Activated B cell treated with CpG ODN at 0.5 μM for 24 hours (primary cell): ENCODE data around the gene EBF4. TPM values are rescaled to one million over a fixed set of nuclear protein-coding genes. Genes with fewer than 3 reads are reported as not detected.
A peak's percentile ranks its signal among the peaks of the same experiment; 100 is the strongest.

ENCODE experiments used
- ATAC-seq: fragments of 200-7000 bp; cut with Tn5 transposase; one replicate; pipeline ENCODE4 v1.10.0; 2021; ENCODE audit warnings: low read depth, mild to moderate bottlenecking, moderate library complexity
- CTCF ChIA-PET: fragments of 350-600 bp; sonication (Branson Sonifier 250); formaldehyde crosslinking; loops from one replicate; lab custom pipeline; 2021; ENCODE audit warnings: antibody characterized with exemption; lab: Charles Lee
- POLR2A ChIA-PET: fragments of 350-600 bp; sonication (Branson Sonifier 250); formaldehyde crosslinking; loops from one replicate; lab custom pipeline; 2021; ENCODE audit warnings: antibody characterized with exemption; lab: Charles Lee
- DNase-seq: peaks from one replicate; pipeline ENCODE4 v3.0.0; 2022
- H3K27ac Mint-ChIP-seq: one replicate; pipeline ENCODE4 v1.8.0; 2020; ENCODE audit warnings: mixed read lengths
- H3K27me3 Mint-ChIP-seq: one replicate; pipeline ENCODE4 v1.8.0; 2021; ENCODE audit warnings: mixed read lengths
- H3K36me3 Mint-ChIP-seq: one replicate; pipeline ENCODE4 v1.8.0; 2021; ENCODE audit warnings: low read depth, mixed read lengths
- H3K4me1 Mint-ChIP-seq: one replicate; pipeline ENCODE4 v1.8.0; 2021; ENCODE audit warnings: mixed read lengths
- H3K4me3 Mint-ChIP-seq: one replicate; pipeline ENCODE4 v1.8.0; 2020; ENCODE audit warnings: mild to moderate bottlenecking, mixed read lengths
- H3K9me3 Mint-ChIP-seq: one replicate; pipeline ENCODE4 v1.8.0; 2020; ENCODE audit warnings: mixed read lengths
- intact Hi-C: fragments of 100-400 bp; cut with micrococcal nuclease; formaldehyde crosslinking; loops from one replicate; pipeline ENCODE4 v1.15.1; 2024
- total RNA-seq: library from RNA; stranded (reverse); gene quantifications from 2 replicates; pipeline ENCODE4 v1.2.3, GENCODE V29; 2022
- TF ChIP-seq, protein P1 (sequence below): fragments of 200-600 bp; IDR thresholded peaks from one replicate; pipeline ENCODE4 v1.8.0; 2022; ENCODE audit warnings: antibody characterized with exemption, mild to moderate bottlenecking

EBF4 gene
- total RNA-seq, 1 donor from 2014 or later: 2.4 TPM

GRCh38 chr20:2750491-2751251, 58.1 kb downstream of the EBF4 start:
- Mint-ChIP-seq H3K27ac (no peak overlapping the region), H3K4me1 (peaks cover 32% of the 10 kb centered on the region), H3K36me3 (no peaks in the 10 kb centered on the region), H3K4me3 (peak overlapping the region; percentile 73), H3K9me3 (no peaks in the 10 kb centered on the region), H3K27me3 (peaks cover 34% of the 10 kb centered on the region)
- ChIA-PET POLR2A (no interaction called here), CTCF (no interaction called here)
- TF ChIP-seq, protein P1, sequence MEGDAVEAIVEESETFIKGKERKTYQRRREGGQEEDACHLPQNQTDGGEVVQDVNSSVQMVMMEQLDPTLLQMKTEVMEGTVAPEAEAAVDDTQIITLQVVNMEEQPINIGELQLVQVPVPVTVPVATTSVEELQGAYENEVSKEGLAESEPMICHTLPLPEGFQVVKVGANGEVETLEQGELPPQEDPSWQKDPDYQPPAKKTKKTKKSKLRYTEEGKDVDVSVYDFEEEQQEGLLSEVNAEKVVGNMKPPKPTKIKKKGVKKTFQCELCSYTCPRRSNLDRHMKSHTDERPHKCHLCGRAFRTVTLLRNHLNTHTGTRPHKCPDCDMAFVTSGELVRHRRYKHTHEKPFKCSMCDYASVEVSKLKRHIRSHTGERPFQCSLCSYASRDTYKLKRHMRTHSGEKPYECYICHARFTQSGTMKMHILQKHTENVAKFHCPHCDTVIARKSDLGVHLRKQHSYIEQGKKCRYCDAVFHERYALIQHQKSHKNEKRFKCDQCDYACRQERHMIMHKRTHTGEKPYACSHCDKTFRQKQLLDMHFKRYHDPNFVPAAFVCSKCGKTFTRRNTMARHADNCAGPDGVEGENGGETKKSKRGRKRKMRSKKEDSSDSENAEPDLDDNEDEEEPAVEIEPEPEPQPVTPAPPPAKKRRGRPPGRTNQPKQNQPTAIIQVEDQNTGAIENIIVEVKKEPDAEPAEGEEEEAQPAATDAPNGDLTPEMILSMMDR: no peak
- ATAC-seq (no peak), DNase-seq (no peak)
- intact Hi-C loops: no loop called here

GRCh38 chr20:2751347-2751877, 58.8 kb downstream of the EBF4 start:
- intact Hi-C loops: no loop called here
- POLR2A ChIA-PET: no interaction called here
- DNase-seq: no peak
- TF ChIP-seq, protein P1: no peak
- Mint-ChIP-seq H3K4me1 (peaks cover 32% of the 10 kb centered on the region), H3K27me3 (peaks cover 42% of the 10 kb centered on the region), H3K9me3 (no peaks in the 10 kb centered on the region), H3K27ac (no peak overlapping the region), H3K36me3 (no peaks in the 10 kb centered on the region), H3K4me3 (peak overlapping the region; percentile 73)
- CTCF ChIA-PET: interaction anchor here (2.4 kb wide), 1 partner anchor 10 kb away, joined by 6 read pairs; no protein-coding TSS in a partner anchor
- ATAC-seq: no peak

- POLR2A ChIA-PET: no interaction called here
- intact Hi-C loops: loop anchor here (2.0 kb wide), 1 partner anchor 49 kb away; the partner anchor contains the start of gene CPXM1
- H3K27me3 Mint-ChIP-seq: peaks cover 48% of the 10 kb centered on the region
Observed at GRCh38 chr20:2751878-2752566, 59.4 kb downstream of the EBF4 start.

DNA sequence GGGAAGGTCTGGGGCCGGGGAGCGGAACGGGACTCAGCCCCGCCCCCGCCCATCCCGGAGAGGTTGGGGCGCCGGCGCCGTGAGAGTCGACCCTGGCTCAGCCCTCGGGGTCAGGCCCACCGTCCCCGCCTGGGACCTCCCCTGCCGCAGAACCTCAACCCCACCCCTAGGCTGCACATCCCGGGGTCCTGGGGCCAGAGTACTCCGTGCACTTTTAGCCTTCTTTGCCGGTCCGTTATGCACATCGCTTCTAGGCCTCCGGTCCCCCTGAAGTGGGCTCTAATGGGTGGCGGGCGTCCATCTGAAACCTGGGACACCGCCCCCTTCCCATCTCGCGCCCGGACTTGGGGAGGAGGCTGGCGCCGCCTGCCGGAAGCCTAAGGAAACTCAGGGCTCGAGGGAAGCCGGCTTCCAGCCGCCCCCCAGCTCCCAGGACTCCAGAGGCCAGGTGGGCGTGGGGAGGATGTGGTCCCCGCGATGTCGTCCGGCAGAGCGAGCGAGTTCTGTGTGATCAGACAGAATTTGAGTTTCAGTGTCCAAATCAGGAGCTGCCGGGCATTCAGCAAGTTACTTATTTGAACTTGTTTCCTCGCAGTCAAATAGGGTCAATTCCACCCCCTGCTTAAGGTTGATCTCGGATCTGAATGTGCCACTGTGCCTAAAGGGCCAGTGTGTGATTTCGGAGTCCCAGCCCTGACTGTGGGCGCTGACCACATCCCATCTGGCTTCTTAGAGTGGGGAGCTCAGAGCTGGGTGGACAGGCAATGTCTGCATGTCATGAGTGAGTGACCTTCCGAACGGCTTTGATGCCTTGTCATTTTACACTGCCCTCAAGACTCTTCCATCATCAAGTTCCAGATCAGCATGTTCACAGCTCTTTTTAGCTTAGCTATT, 60.2 kb downstream of the EBF4 start:
- Mint-ChIP-seq H3K9me3 (no peaks in the 10 kb centered on the region), H3K27ac (no peak overlapping the region), H3K4me1 (peaks cover 32% of the 10 kb centered on the region), H3K36me3 (no peaks in the 10 kb centered on the region), H3K4me3 (peak overlapping the region; percentile 68), H3K27me3 (peaks cover 51% of the 10 kb centered on the region)
- CTCF ChIA-PET: interaction anchor here (0.9 to 2.4 kb wide), 2 partner anchors 11 to 13 kb away, joined by 3 to 6 read pairs; no protein-coding TSS in a partner anchor
- intact Hi-C loops: loop anchor here (2.0 kb wide), 1 partner anchor 48 kb away; the partner anchor contains the start of gene CPXM1
- TF ChIP-seq, protein P1: no peak
- POLR2A ChIA-PET: no interaction called here
- DNase-seq (no peak), ATAC-seq (peak; percentile 29)

More at GRCh38 chr20:2751878-2752566, 59.4 kb downstream of the EBF4 start:
- Mint-ChIP-seq H3K36me3 (no peaks in the 10 kb centered on the region), H3K4me1 (peaks cover 32% of the 10 kb centered on the region), H3K4me3 (no peak overlapping the region), H3K27ac (no peak overlapping the region), H3K9me3 (no peaks in the 10 kb centered on the region)
- CTCF ChIA-PET: interaction anchor here (2.4 kb wide), 1 partner anchor 11 kb away, joined by 6 read pairs; no protein-coding TSS in a partner anchor
- TF ChIP-seq, protein P1: no peak
- peak; percentile 45 for DNase-seq
- peak; percentile 63 for ATAC-seq
